HL-60 (cell line): ENCODE data around the gene GHRL.

Experiments used
- CTCF ChIP-seq: IDR thresholded peaks from one replicate; pipeline ENCODE4 v1.5.1; 2011; ENCODE audit warnings: low read length, control low read depth, inconsistent platforms; ENCODE audit not compliant: insufficient read depth
- GABPA ChIP-seq: IDR thresholded peaks from 2 replicates; pipeline ENCODE4 v1.6.1; 2012; ENCODE audit warnings: low read depth
- POLR2AphosphoS5 ChIP-seq: IDR thresholded peaks from 2 replicates; pipeline ENCODE4 v1.6.1; 2012; ENCODE audit warnings: low read depth
- REST ChIP-seq: IDR thresholded peaks from 2 replicates; pipeline ENCODE4 v1.6.1; 2012; ENCODE audit warnings: low read depth; ENCODE audit not compliant: insufficient replicate concordance
- SPI1 ChIP-seq: IDR thresholded peaks from 2 replicates; pipeline ENCODE4 v1.6.1; 2012; ENCODE audit warnings: low read depth, mild to moderate bottlenecking, borderline replicate concordance

GRCh38 chr3:10312391-10312790 lies 19.6 kb upstream of the GHRL start:
- TF ChIP-seq CTCF, result no peak
- TF ChIP-seq POLR2AphosphoS5, result no peak
- no peak for TF ChIP-seq REST
- TF ChIP-seq GABPA, result no peak
- TF ChIP-seq SPI1, result no peak
